NCI-H1048 (cell line): Measurements from ENCODE around the gene CCNB3.
"Not testable (repeated sequence)": the region's sequence is repeated elsewhere in the genome, so short reads cannot be mapped to it uniquely, and the experiment has no call there.

Source experiments
- DNase-seq: peaks from one replicate; lab custom pipeline; 2025; lab: John Stamatoyannopoulos, UW

Gene CCNB3, protein sequence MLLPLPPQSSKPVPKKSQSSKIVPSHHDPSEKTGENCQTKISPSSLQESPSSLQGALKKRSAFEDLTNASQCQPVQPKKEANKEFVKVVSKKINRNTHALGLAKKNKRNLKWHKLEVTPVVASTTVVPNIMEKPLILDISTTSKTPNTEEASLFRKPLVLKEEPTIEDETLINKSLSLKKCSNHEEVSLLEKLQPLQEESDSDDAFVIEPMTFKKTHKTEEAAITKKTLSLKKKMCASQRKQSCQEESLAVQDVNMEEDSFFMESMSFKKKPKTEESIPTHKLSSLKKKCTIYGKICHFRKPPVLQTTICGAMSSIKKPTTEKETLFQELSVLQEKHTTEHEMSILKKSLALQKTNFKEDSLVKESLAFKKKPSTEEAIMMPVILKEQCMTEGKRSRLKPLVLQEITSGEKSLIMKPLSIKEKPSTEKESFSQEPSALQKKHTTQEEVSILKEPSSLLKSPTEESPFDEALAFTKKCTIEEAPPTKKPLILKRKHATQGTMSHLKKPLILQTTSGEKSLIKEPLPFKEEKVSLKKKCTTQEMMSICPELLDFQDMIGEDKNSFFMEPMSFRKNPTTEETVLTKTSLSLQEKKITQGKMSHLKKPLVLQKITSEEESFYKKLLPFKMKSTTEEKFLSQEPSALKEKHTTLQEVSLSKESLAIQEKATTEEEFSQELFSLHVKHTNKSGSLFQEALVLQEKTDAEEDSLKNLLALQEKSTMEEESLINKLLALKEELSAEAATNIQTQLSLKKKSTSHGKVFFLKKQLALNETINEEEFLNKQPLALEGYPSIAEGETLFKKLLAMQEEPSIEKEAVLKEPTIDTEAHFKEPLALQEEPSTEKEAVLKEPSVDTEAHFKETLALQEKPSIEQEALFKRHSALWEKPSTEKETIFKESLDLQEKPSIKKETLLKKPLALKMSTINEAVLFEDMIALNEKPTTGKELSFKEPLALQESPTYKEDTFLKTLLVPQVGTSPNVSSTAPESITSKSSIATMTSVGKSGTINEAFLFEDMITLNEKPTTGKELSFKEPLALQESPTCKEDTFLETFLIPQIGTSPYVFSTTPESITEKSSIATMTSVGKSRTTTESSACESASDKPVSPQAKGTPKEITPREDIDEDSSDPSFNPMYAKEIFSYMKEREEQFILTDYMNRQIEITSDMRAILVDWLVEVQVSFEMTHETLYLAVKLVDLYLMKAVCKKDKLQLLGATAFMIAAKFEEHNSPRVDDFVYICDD (N-terminal part only)

DNA sequence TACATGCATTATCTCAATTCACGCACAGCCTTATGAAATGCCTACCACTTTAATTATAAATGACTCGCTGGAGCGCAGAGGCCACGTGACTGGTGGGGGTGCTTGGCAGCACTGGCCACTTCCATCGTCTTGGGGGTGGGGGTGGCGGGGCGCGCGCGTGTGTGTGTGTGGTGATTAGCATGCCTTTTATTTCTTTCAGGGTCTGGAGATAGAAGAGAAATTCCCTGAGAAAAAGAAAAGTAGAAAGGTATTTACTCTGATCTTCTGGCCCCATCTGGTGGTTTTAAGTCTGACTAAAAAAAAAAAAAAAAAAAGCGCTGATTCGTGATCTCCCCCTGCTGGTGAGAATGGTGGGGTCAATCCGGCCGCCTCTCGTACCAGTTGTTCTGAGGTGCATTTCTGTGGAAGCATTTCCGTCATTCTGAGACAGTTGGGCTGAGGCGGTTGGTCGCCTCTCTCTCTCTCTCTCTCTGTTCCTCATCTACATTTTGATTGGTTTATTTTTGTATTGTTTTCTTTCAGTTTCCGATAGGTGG is at the start of gene CCNB3:
CCNB3 (plus strand) TSS at position 402 of the 536 bp plus-strand sequence. CDS start 80,399 bp downstream, outside the sequence.
- no peak for DNase-seq

GRCh38 chrX:50157545-50158135 is 46.9 kb upstream of the CCNB3 start:
- DNase-seq, result no peak

DNA sequence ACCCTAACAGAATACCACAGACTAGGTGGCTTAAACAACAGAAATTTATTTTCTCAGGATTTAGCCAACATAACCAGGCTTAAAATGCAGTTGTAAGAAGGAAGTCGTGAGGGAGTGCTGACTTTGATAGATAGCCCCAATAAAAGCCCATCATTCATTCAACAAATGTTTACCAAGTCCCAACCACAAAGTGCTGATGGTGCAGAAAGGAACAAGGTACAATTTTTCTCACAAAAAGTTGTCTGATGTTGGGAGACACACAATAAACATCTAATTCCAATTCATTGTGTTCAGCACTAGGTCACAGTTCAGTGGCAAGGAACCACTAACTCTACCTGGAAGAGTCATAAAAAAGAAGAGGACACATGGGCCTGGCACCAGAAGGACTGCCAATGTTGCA is 46.0 kb upstream of the CCNB3 start:
- no peak for DNase-seq

GRCh38 chrX:50161127-50161526 is 43.4 kb upstream of the CCNB3 start:
- DNase-seq, result no peak

DNA sequence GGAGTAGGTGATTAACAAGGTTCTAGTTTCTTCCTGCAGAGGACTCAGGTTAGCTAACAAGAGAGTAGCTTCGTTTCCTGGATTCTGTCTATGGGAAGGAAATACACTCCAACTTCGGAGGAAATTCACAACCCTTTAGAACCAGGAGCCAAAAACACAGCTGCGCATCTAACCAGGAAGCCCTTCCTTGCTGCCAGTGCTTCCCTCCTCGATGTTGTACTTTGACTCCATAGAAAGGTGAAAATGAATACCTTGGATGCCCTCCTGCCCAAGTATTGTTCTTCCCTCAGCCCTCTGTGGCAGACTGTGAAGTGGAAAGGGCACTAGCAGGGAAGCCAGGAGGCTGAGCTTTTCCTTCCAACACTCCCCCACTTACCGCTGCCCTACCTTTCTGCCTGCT is 38.8 kb upstream of the CCNB3 start:
- DNase-seq, result no peak

DNA sequence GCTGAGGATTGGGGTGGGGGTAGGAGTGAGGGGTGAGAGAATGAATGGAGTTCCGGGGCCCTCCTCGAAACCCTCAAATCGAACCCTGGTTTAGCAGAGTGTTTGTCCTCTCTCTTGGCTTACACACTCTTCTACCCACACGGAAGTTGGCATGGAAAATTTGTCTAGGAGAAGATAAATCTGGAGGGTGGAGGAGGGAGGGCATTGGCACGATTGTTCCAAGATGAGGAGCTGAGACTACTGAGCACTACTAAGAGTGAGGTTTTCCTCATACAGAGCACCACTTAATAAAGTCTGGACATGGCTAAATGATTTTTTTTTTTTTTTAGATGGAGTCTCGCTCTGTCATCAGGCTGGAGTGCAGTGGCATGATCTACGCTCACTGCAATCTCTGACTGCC is 37.2 kb upstream of the CCNB3 start:
- DNase-seq, result no peak

DNA sequence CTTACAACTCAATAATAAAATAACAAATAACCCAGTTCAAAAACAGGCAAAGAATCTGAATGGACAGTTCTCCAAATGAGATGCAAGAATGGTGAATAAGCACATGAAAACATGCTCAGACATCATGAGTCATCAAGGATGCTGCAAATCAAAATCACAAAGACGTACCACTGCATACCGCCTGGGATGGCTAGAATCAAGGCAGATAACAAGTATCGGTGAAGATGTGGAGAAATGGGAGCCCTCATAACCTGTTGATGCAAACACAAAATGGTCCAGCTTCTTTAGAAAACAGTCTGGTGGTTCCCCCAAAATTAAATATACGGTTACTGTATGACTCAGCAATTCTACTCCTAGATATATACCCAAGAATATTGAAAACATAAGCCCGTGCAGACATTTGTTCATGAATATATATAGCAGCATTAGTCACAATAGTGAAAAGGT is 36.3 kb upstream of the CCNB3 start:
- DNase-seq, result no peak

DNA sequence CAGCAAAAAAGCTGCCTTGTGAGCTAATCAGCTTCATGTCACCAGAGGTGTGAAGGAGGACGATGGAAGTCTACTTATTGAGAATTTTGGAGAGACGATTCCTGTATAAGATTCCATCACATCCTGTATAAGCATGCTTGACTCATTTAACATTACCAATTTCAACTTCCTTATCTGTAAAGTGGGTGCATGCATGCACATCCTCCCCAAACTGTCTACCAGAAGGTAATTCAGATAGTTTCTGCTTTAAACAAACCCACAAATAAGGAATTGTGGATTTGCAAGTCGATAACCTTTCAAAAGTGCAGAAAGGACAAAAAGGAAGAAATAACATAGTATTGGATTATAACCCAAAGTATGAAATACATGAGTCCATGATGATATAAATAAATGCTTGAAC is 34.8 kb upstream of the CCNB3 start:
- DNase-seq, result no peak

GRCh38 chrX:50180073-50180940 is 24.3 kb upstream of the CCNB3 start:
- no peak for DNase-seq

GRCh38 chrX:50183891-50184290 is 20.7 kb upstream of the CCNB3 start:
- no peak for DNase-seq

- DNase-seq, result no peak
Observed at GRCh38 chrX:50188859-50189600, 15.5 kb upstream of the CCNB3 start.

DNA sequence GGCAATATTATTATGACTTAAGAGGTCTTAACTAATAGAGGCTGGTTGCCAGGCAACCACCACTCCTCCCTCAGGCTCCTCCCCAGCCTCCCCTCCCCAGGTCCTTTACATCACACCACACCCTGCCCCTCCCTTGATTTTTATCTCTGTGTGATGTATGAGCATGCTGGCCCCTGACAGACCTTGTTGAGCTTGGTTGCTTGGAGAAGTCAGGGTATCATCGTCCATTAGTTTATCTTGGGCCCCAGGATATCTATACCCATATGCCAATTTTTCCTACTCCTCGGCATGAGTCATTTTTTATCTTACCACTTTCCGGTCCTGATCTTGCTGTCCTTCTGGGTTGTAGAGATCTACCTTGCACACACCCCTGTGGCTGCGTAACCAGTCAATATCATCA is 6.2 kb upstream of the CCNB3 start:
- DNase-seq, result no peak

GRCh38 chrX:50200907-50201306 is 3.7 kb upstream of the CCNB3 start, which contains the start of gene AKAP4:
Gene AKAP4, minus strand, starts transcription at chrX:50201007. Its CDS starts 118 bp downstream, at chrX:50200889.
- no peak for DNase-seq

- DNase-seq, result no peak
Observed at GRCh38 chrX:50202539-50202938, 2.0 kb upstream of the CCNB3 start.

DNA sequence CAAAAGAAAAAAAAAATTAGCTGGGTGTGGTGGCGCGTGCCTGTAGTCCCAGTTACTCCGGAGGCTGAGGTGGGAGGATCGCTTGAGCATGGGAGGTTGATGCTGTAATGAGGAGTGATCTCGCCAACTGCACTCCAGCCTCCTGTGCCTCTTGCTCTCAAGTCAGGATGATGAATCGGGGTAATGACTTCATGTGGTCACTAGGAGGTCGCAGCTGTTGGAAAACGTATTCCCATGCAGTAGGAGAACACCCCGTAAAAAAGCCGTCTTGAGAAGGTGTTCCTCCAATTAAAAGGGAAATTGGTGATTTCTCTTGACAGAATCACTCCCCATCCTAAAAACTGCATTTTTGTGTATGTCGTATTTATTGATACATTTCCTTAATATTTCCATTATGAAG is 2.2 kb downstream of the CCNB3 start:
- no peak for DNase-seq

DNA sequence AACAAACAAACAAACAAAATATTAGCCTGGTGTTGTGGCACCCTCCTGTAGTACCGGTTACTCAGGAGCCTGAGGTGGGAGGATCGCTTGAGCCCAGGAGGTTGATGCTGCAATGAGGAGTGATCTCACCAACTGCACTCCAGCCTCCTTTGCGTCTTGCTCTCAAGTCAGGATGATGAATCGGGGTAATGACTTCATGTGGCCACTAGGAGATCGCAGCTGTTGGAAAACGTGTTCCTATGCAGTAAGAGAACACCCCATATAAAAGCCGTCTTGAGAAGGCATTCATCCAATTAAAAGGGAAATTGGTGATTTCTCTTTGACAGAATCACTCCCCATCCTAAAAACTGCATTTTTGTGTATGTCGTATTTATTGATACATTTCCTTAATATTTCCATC is 6.9 kb downstream of the CCNB3 start:
- no peak for DNase-seq

GRCh38 chrX:50281253-50281652 is 76.7 kb downstream of the CCNB3 start:
- DNase-seq, result no peak

GRCh38 chrX:50327235-50327634 is 122.7 kb downstream of the CCNB3 start:
- DNase-seq, result no peak

DNA sequence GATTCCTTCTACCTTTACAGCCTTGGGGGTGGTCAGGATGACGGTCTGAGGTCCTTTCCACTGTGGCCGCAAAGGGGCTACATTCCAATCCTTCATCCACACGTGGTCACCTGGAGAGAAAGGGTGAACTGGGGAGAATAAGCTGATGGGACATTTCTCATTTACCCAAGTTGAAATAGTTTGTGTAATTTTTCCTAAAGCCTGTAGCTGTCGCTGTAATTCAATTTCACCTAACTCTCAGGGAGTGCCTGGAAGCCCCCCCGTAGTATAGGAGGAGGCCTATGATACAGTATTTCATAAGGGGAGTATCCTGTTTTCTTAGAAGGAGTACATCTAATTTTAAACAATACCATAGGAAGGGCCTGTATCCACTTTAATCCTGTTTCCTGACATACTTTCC is 128.1 kb downstream of the CCNB3 start:
- DNase-seq, result not testable (repeated sequence)

DNA sequence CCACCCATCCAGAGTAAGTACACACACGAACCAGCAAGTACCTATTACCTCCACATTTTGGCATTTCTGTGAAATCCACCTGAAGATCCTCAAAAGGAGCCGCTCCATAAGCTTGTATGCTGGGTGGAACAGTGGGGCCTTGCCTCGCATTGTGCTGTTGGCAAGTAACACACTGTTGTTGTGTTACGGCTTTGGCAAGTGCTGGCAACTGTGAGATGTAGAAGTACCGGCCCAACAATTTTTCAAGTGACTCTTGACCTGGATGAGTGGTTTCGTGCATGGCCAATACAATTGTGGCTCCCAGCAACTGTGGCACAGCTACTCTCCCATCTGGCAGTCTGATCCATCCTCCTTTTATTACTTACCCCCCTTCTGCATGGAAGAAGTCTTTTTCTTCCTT is 128.7 kb downstream of the CCNB3 start:
- no peak for DNase-seq
